Esophagus squamous epithelium (tissue), 4 donors: ENCODE measurements around the gene CTBP1.

Experiments used
- CTCF ChIP-seq, 6 experiments: fragments of 450-650 bp in 4 of 6; fragments of 200-600 bp in 2 of 6; sonication (generic) in 2 of 6; IDR thresholded peaks; one replicate each; pipeline ENCODE4 v1.5.1; 2016 to 2019; ENCODE audit warnings: antibody characterized with exemption in 6 of 6, mild to moderate bottlenecking in 4 of 6, moderate library complexity in 4 of 6
- POLR2A ChIP-seq, 4 donors: fragments of 450-650 bp; IDR thresholded peaks; one replicate each; pipeline ENCODE4 v1.6.1; 2017; ENCODE audit warnings: antibody characterized with exemption in 4 of 4, mild to moderate bottlenecking in 4 of 4, moderate library complexity in 3 of 4

GRCh38 chr4:1264942-1265341, 16.0 kb upstream of the CTBP1 start:
- TF ChIP-seq POLR2A (IDR thresholded peaks at IDR 0.05): no peak
- TF ChIP-seq CTCF (IDR thresholded peaks at IDR 0.05): no peak
